ENCODE data around the gene PRKCA.

PRKCA gene

DNA sequence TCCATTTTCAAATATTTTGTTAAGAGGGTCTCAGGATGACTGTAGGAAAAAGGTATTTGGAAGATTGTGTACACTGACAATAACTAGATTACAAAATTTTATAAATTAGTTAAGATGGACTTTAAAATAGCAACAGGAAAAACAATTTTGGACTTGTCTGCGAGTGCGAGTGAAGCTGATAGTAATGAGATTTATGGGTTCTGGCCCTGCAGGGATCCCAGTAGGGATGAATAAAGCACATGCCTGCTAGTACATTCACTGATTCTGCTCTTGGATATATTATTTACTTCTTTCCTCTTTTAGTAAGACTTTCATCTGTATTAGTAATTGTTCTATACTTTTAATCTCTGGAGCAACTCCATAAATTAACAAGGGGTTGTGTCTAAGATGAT lies 28.2 kb downstream of the PRKCA start:
- no peak for TF ChIP-seq TEAD4 (IDR thresholded peaks at IDR 0.05)
- no peak for TF ChIP-seq RAD21 (IDR thresholded peaks at IDR 0.05; ENCODE audit: low read depth)
- no peak for TF ChIP-seq TAF1 (IDR thresholded peaks at IDR 0.05; ENCODE audit: low read depth)
- TF ChIP-seq EP300 (IDR thresholded peaks at IDR 0.05; ENCODE audit: borderline replicate concordance), result no peak
- TF ChIP-seq, protein P1, sequence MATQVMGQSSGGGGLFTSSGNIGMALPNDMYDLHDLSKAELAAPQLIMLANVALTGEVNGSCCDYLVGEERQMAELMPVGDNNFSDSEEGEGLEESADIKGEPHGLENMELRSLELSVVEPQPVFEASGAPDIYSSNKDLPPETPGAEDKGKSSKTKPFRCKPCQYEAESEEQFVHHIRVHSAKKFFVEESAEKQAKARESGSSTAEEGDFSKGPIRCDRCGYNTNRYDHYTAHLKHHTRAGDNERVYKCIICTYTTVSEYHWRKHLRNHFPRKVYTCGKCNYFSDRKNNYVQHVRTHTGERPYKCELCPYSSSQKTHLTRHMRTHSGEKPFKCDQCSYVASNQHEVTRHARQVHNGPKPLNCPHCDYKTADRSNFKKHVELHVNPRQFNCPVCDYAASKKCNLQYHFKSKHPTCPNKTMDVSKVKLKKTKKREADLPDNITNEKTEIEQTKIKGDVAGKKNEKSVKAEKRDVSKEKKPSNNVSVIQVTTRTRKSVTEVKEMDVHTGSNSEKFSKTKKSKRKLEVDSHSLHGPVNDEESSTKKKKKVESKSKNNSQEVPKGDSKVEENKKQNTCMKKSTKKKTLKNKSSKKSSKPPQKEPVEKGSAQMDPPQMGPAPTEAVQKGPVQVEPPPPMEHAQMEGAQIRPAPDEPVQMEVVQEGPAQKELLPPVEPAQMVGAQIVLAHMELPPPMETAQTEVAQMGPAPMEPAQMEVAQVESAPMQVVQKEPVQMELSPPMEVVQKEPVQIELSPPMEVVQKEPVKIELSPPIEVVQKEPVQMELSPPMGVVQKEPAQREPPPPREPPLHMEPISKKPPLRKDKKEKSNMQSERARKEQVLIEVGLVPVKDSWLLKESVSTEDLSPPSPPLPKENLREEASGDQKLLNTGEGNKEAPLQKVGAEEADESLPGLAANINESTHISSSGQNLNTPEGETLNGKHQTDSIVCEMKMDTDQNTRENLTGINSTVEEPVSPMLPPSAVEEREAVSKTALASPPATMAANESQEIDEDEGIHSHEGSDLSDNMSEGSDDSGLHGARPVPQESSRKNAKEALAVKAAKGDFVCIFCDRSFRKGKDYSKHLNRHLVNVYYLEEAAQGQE (IDR thresholded peaks at IDR 0.05; ENCODE audit: low read depth), result no peak
- no peak for TF ChIP-seq NFIC (IDR thresholded peaks at IDR 0.05)
- TF ChIP-seq, protein P2, sequence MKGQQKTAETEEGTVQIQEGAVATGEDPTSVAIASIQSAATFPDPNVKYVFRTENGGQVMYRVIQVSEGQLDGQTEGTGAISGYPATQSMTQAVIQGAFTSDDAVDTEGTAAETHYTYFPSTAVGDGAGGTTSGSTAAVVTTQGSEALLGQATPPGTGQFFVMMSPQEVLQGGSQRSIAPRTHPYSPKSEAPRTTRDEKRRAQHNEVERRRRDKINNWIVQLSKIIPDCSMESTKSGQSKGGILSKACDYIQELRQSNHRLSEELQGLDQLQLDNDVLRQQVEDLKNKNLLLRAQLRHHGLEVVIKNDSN (IDR thresholded peaks at IDR 0.05), result no peak
- no peak for TF ChIP-seq YY1 (IDR thresholded peaks at IDR 0.05; ENCODE audit: low read depth)
- no peak for TF ChIP-seq FOXM1 (IDR thresholded peaks at IDR 0.05; ENCODE audit: borderline replicate concordance, low read depth)
- TF ChIP-seq, protein P3, sequence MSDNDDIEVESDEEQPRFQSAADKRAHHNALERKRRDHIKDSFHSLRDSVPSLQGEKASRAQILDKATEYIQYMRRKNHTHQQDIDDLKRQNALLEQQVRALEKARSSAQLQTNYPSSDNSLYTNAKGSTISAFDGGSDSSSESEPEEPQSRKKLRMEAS (IDR thresholded peaks at IDR 0.05), result no peak
- no peak for TF ChIP-seq CEBPB (IDR thresholded peaks at IDR 0.05)
- TF ChIP-seq CREB1 (IDR thresholded peaks at IDR 0.05; ENCODE audit: low read depth), result no peak
- no peak for TF ChIP-seq ZBTB7A (IDR thresholded peaks at IDR 0.05; ENCODE audit: low read depth)
- no peak for TF ChIP-seq EGR1 (IDR thresholded peaks at IDR 0.05)
- no peak for TF ChIP-seq TCF12 (IDR thresholded peaks at IDR 0.05; ENCODE audit: low read depth)

DNA sequence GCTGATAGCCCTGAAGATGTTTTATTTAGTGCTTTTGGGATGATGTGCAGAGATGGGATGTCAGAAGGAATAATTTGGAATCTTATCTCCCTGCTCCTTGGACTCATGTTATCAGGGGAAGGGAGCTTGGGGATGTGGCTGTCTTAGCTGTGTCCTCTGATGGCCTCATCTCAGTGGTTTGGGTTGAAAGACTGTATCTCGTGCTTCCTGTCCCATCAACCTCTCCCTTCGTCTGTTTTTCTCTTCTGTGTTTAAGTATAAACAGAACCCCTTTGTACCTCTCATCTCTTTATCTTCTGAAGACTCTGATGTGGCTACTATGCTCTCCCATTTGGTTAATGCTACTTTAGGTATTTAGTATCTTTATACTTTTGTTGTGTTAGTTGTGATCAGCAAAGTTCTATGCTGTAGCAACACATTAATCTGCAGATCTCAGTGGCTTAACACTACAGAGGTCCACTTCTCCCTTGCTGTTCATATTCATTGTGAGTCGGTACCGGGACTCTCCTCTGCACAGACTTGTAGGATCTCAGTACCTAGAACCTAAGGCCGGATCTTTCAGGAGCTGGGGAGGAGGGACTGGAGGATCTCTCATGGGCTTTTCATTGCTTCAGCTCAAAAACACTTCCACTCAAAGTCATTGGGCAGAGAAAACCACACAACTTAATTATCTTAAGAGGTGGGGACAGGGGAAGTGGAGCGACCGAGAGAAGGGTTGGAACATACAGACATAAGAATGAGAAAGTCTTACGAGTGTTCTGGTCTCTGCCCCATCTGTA lies 28.8 kb downstream of the PRKCA start:
- TF ChIP-seq, protein P1 (IDR thresholded peaks at IDR 0.05; ENCODE audit: low read depth), result no peak
- TF ChIP-seq ZBTB7A (IDR thresholded peaks at IDR 0.05; ENCODE audit: low read depth) (no peak), TEAD4 (IDR thresholded peaks at IDR 0.05) (no peak), CEBPB (IDR thresholded peaks at IDR 0.05) (no peak), RAD21 (IDR thresholded peaks at IDR 0.05; ENCODE audit: low read depth) (no peak), TCF12 (IDR thresholded peaks at IDR 0.05; ENCODE audit: low read depth) (no peak), YY1 (IDR thresholded peaks at IDR 0.05; ENCODE audit: low read depth) (no peak), NFIC (IDR thresholded peaks at IDR 0.05) (no peak), TAF1 (IDR thresholded peaks at IDR 0.05; ENCODE audit: low read depth) (no peak), EP300 (IDR thresholded peaks at IDR 0.05; ENCODE audit: borderline replicate concordance) (no peak), FOXM1 (IDR thresholded peaks at IDR 0.05; ENCODE audit: borderline replicate concordance, low read depth) (no peak), EGR1 (IDR thresholded peaks at IDR 0.05) (no peak), CREB1 (IDR thresholded peaks at IDR 0.05; ENCODE audit: low read depth) (no peak)
- TF ChIP-seq, protein P3 (IDR thresholded peaks at IDR 0.05), result no peak
- TF ChIP-seq, protein P2 (IDR thresholded peaks at IDR 0.05), result no peak

DNA sequence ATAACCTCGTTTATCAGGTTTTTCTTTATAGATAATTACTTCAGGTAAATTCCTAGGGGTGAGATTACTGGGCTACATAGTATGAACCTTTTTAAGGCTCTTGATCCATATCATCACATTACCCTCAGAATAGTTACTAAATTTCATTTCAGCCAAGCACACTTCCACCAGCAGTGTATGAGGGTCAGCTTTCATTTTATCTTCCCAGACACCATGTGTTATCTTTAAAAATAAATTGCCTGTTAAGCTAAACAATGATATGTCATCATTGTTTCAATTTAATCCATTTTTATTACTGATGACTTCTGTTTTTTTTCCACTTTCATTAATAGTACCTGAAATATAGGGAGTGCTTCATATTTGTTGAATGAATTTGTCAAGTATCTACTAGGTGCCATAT lies 33.4 kb downstream of the PRKCA start:
- no peak for TF ChIP-seq TAF1 (IDR thresholded peaks at IDR 0.05; ENCODE audit: low read depth)
- TF ChIP-seq FOXM1 (IDR thresholded peaks at IDR 0.05; ENCODE audit: borderline replicate concordance, low read depth), result no peak
- TF ChIP-seq, protein P2 (IDR thresholded peaks at IDR 0.05), result no peak
- TF ChIP-seq, protein P3 (IDR thresholded peaks at IDR 0.05), result no peak
- no peak for TF ChIP-seq ZBTB7A (IDR thresholded peaks at IDR 0.05; ENCODE audit: low read depth)
- no peak for TF ChIP-seq CREB1 (IDR thresholded peaks at IDR 0.05; ENCODE audit: low read depth)
- no peak for TF ChIP-seq RAD21 (IDR thresholded peaks at IDR 0.05; ENCODE audit: low read depth)
- no peak for TF ChIP-seq NFIC (IDR thresholded peaks at IDR 0.05)
- no peak for TF ChIP-seq TCF12 (IDR thresholded peaks at IDR 0.05; ENCODE audit: low read depth)
- TF ChIP-seq, protein P1 (IDR thresholded peaks at IDR 0.05; ENCODE audit: low read depth), result no peak
- no peak for TF ChIP-seq EP300 (IDR thresholded peaks at IDR 0.05; ENCODE audit: borderline replicate concordance)
- TF ChIP-seq YY1 (IDR thresholded peaks at IDR 0.05; ENCODE audit: low read depth), result no peak
- TF ChIP-seq CEBPB (IDR thresholded peaks at IDR 0.05), result no peak
- no peak for TF ChIP-seq EGR1 (IDR thresholded peaks at IDR 0.05)
- TF ChIP-seq TEAD4 (IDR thresholded peaks at IDR 0.05), result no peak
